ENCODE data around the gene RASSF8. TPM values are rescaled to one million over a fixed set of nuclear protein-coding genes. Genes with fewer than 3 reads are reported as not detected.

Gene RASSF8
- total RNA-seq, 1 donor from 2014 or later = 33.7 TPM

- Histone ChIP-seq H3K27ac (replicated peaks) (no peak overlapping the region), H3K9me3 (replicated peaks) (peaks cover 11% of the 10 kb centered on the region), H3K4me1 (peaks cover 17% of the 10 kb centered on the region), H3K4me3 (no peak overlapping the region), H3K36me3 (peaks cover 7% of the 10 kb centered on the region), H3K27me3 (ENCODE audit: low read depth) (no peaks in the 10 kb centered on the region)
- DNase-seq = no peak
- intact Hi-C loops (cut with micrococcal nuclease) = no loop called here
- no peak for TF ChIP-seq CTCF (IDR thresholded peaks at IDR 0.05; ENCODE audit: borderline replicate concordance)
Measured at GRCh38 chr12:26000898-26001297, 42.4 kb downstream of the RASSF8 start.

- DNase-seq = no peak
- intact Hi-C loops (cut with micrococcal nuclease) = no loop called here
- peaks cover 7% of the 10 kb centered on the region for H3K36me3 ChIP-seq
- peaks cover 14% of the 10 kb centered on the region for H3K4me1 ChIP-seq
- H3K27me3 ChIP-seq (ENCODE audit: low read depth) = no peaks in the 10 kb centered on the region
- no peak for TF ChIP-seq CTCF (IDR thresholded peaks at IDR 0.05; ENCODE audit: borderline replicate concordance)
- no peak overlapping the region for H3K27ac ChIP-seq (replicated peaks)
- H3K9me3 ChIP-seq (replicated peaks) = peaks cover 11% of the 10 kb centered on the region
- H3K4me3 ChIP-seq = no peak overlapping the region
Measured at GRCh38 chr12:26001530-26001929, 43.0 kb downstream of the RASSF8 start.

GRCh38 chr12:26003065-26003464, 44.6 kb downstream of the RASSF8 start:
- Histone ChIP-seq H3K27ac (replicated peaks) (no peak overlapping the region), H3K4me3 (no peak overlapping the region), H3K27me3 (ENCODE audit: low read depth) (no peaks in the 10 kb centered on the region), H3K4me1 (peaks cover 5% of the 10 kb centered on the region), H3K9me3 (replicated peaks) (peaks cover 11% of the 10 kb centered on the region), H3K36me3 (peaks cover 7% of the 10 kb centered on the region)
- no peak for DNase-seq
- TF ChIP-seq CTCF (IDR thresholded peaks at IDR 0.05; ENCODE audit: borderline replicate concordance) = no peak
- intact Hi-C loops (cut with micrococcal nuclease) = no loop called here

- H3K27me3 ChIP-seq (ENCODE audit: low read depth) = no peaks in the 10 kb centered on the region
- no peak overlapping the region for H3K27ac ChIP-seq (replicated peaks)
- no peak for DNase-seq
- intact Hi-C loops (cut with micrococcal nuclease) = no loop called here
- TF ChIP-seq CTCF (IDR thresholded peaks at IDR 0.05; ENCODE audit: borderline replicate concordance) = no peak
- H3K36me3 ChIP-seq = peaks cover 7% of the 10 kb centered on the region
- peaks cover 41% of the 10 kb centered on the region for H3K4me1 ChIP-seq
- H3K4me3 ChIP-seq = no peak overlapping the region
- peaks cover 8% of the 10 kb centered on the region for H3K9me3 ChIP-seq (replicated peaks)
Measured at GRCh38 chr12:26007566-26007965, 49.1 kb downstream of the RASSF8 start.

GRCh38 chr12:26009593-26009992, 51.1 kb downstream of the RASSF8 start:
- H3K4me3 ChIP-seq = no peak overlapping the region
- TF ChIP-seq CTCF (IDR thresholded peaks at IDR 0.05; ENCODE audit: borderline replicate concordance) = no peak
- no peaks in the 10 kb centered on the region for H3K27me3 ChIP-seq (ENCODE audit: low read depth)
- H3K27ac ChIP-seq (replicated peaks) = peak overlapping the region; percentile 75
- DNase-seq = no peak
- no peaks in the 10 kb centered on the region for H3K9me3 ChIP-seq (replicated peaks)
- peaks cover 50% of the 10 kb centered on the region for H3K4me1 ChIP-seq
- H3K36me3 ChIP-seq = no peaks in the 10 kb centered on the region
- intact Hi-C loops (cut with micrococcal nuclease) = no loop called here

All from left ventricle myocardium inferior (tissue), 1 donor.